DOHH2 (cell line): ENCODE data around the gene CSMD2.

Experiments used
- H3F3A ChIP-seq: fragments of 200-600 bp; sonication (generic), shearing (Covaris generic); 2 replicates; pipeline ENCODE4 v1.6.0; 2016; ENCODE audit warnings: antibody characterized with exemption, mild to moderate bottlenecking; ENCODE audit not compliant: control insufficient read depth, insufficient read depth
- H3K27ac ChIP-seq: fragments of 200-600 bp; sonication (generic); 2 replicates; pipeline ENCODE4 v1.5.1; 2014; ENCODE audit warnings: low read depth, mild to moderate bottlenecking, low read length, moderate library complexity
- H3K27me3 ChIP-seq: fragments of 200-600 bp; sonication (generic); 2 replicates; pipeline ENCODE4 v1.6.1; 2014; ENCODE audit warnings: mild to moderate bottlenecking, low read length, mixed read lengths; ENCODE audit not compliant: control insufficient read depth
- H3K36me3 ChIP-seq: fragments of 200-600 bp; sonication (generic); 2 replicates; pipeline ENCODE4 v1.6.1; 2014; ENCODE audit warnings: mild to moderate bottlenecking, low read length, moderate library complexity, mixed read lengths; ENCODE audit not compliant: control insufficient read depth
- H3K4me1 ChIP-seq: fragments of 200-600 bp; sonication (generic); 2 replicates; pipeline ENCODE4 v1.6.1; 2014; ENCODE audit warnings: mild to moderate bottlenecking, low read length, mixed read lengths; ENCODE audit not compliant: control insufficient read depth
- H3K4me2 ChIP-seq: fragments of 200-600 bp; sonication (generic); 2 replicates; pipeline ENCODE4 v1.6.0; 2014; ENCODE audit warnings: mild to moderate bottlenecking, low read length, moderate library complexity
- H3K4me3 ChIP-seq: fragments of 200-600 bp; sonication (generic); 2 replicates; pipeline ENCODE4 v1.5.1; 2014; ENCODE audit warnings: mild to moderate bottlenecking, low read length, mixed read lengths
- H3K79me2 ChIP-seq: fragments of 200-600 bp; sonication (generic); 2 replicates; pipeline ENCODE4 v1.6.1; 2014; ENCODE audit warnings: mild to moderate bottlenecking, low read length, mixed read lengths; ENCODE audit not compliant: control insufficient read depth
- H3K9me2 ChIP-seq: fragments of 200-600 bp; sonication (generic); replicated peaks from 2 replicates; pipeline ENCODE4 v1.6.1; 2014; ENCODE audit warnings: mild to moderate bottlenecking, low read length, mixed read lengths; ENCODE audit not compliant: control insufficient read depth
- H3K9me3 ChIP-seq: fragments of 200-600 bp; sonication (generic); 2 replicates; pipeline ENCODE4 v1.6.1; 2014; ENCODE audit warnings: antibody characterized with exemption, low read length, mixed read lengths; ENCODE audit not compliant: control insufficient read depth, insufficient read depth
- H4K20me1 ChIP-seq: fragments of 200-600 bp; sonication (generic); 2 replicates; pipeline ENCODE4 v1.6.0; 2014; ENCODE audit warnings: low read depth, mild to moderate bottlenecking, antibody characterized with exemption, low read length, moderate library complexity; ENCODE audit not compliant: control insufficient read depth, insufficient read depth
- EZH2phosphoT487 ChIP-seq: fragments of 200-600 bp; sonication (generic); IDR thresholded peaks from 2 replicates; pipeline ENCODE4 v1.6.1; 2017; ENCODE audit warnings: borderline replicate concordance, mild to moderate bottlenecking, antibody characterized with exemption, low read length, moderate library complexity, mixed read lengths
- TF ChIP-seq, protein P1 (sequence below): fragments of 200-600 bp; sonication (generic); IDR thresholded peaks from one replicate; pipeline ENCODE4 v1.5.1; 2014; ENCODE audit warnings: antibody characterized with exemption, mild to moderate bottlenecking, low read depth, low read length; ENCODE audit not compliant: poor library complexity, severe bottlenecking

Gene CSMD2

DNA sequence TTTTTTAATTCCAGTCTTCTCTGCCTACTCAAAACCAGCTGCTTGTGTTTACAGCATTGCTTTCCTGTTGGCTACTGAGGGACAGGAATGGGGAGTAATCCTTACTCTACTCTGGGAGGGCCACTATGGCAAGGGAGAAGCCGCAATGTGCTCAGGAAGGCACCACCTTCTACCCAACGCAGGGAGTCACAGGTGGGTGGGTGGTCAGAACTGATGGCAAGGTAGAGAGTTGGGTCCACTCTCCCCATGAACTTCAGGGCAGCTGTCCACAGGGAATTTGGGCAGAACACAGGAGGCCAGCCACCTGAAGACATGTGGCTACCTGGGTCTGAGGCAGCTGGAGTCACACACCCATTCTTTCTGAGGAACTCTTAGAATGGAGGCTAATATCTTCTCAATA is 341.6 kb downstream of the CSMD2 start:
- H3K27ac ChIP-seq: no peak overlapping the region
- no peaks in the 10 kb centered on the region for H3K4me1 ChIP-seq
- no peak overlapping the region for H3K4me3 ChIP-seq
- no peaks in the 10 kb centered on the region; the same call in 1 of the 2 replicates for H3K9me3 ChIP-seq
- TF ChIP-seq, protein P1, sequence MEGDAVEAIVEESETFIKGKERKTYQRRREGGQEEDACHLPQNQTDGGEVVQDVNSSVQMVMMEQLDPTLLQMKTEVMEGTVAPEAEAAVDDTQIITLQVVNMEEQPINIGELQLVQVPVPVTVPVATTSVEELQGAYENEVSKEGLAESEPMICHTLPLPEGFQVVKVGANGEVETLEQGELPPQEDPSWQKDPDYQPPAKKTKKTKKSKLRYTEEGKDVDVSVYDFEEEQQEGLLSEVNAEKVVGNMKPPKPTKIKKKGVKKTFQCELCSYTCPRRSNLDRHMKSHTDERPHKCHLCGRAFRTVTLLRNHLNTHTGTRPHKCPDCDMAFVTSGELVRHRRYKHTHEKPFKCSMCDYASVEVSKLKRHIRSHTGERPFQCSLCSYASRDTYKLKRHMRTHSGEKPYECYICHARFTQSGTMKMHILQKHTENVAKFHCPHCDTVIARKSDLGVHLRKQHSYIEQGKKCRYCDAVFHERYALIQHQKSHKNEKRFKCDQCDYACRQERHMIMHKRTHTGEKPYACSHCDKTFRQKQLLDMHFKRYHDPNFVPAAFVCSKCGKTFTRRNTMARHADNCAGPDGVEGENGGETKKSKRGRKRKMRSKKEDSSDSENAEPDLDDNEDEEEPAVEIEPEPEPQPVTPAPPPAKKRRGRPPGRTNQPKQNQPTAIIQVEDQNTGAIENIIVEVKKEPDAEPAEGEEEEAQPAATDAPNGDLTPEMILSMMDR: no peak
- no peak for TF ChIP-seq EZH2phosphoT487
- H3K9me2 ChIP-seq: no peaks in the 10 kb centered on the region
- H3K79me2 ChIP-seq: no peaks in the 10 kb centered on the region
- no peak overlapping the region for H3K4me2 ChIP-seq
- no peaks in the 10 kb centered on the region for H3F3A ChIP-seq
- H3K27me3 ChIP-seq: no peaks in the 10 kb centered on the region
- H4K20me1 ChIP-seq: no peaks in the 10 kb centered on the region
- no peaks in the 10 kb centered on the region for H3K36me3 ChIP-seq

DNA sequence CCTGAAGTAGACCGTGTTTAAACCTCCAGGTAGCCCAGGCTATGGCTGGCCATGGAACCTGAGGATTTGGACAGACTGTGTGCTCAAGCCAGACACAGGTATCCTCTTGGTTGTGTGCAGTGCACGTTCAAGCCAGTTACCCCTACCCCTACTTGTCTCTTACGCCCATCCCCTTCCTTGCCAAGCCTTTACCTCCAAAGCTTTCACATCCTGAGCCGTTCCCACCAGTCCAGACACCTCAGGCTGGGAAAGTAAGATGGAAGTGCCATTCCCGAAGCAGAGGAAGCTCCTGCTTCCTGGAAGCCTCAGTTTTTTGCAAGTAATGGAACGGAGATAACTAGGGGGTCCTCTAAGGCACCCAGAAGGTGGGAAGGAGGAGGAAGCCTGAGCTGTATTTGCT is 342.6 kb downstream of the CSMD2 start:
- no peaks in the 10 kb centered on the region for H3K36me3 ChIP-seq
- no peak overlapping the region for H3K4me3 ChIP-seq
- no peaks in the 10 kb centered on the region for H3K9me3 ChIP-seq
- H3F3A ChIP-seq: no peaks in the 10 kb centered on the region
- H3K27me3 ChIP-seq: no peaks in the 10 kb centered on the region
- TF ChIP-seq, protein P1: no peak
- TF ChIP-seq EZH2phosphoT487: no peak
- no peaks in the 10 kb centered on the region for H3K4me1 ChIP-seq
- no peak overlapping the region for H3K4me2 ChIP-seq
- no peaks in the 10 kb centered on the region for H3K79me2 ChIP-seq
- no peak overlapping the region for H3K27ac ChIP-seq
- H3K9me2 ChIP-seq: no peaks in the 10 kb centered on the region
- no peaks in the 10 kb centered on the region for H4K20me1 ChIP-seq

DNA sequence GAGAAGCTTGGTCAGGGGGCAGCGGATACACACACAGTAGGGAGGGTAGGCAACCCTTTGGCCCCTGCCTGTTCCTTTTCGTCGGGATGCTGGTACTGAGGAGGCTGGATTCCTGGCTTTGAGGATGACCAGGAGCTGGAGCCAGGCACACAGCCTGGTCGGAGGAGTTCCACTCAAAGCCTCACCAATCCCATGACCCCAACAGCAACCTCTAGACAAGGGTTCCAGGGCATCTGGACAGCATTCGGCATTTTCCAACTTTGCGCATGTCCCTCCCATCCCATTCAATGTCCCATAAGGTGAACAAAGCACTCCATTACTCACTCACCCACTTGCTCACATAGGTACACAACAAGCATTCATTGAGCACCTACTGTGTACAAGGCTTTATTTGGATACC is 343.7 kb downstream of the CSMD2 start:
- H3K4me1 ChIP-seq: no peaks in the 10 kb centered on the region
- no peak overlapping the region for H3K4me2 ChIP-seq
- H4K20me1 ChIP-seq: no peaks in the 10 kb centered on the region
- H3K79me2 ChIP-seq: no peaks in the 10 kb centered on the region
- H3K9me3 ChIP-seq: no peaks in the 10 kb centered on the region
- no peak overlapping the region for H3K27ac ChIP-seq
- no peaks in the 10 kb centered on the region for H3K9me2 ChIP-seq
- H3K4me3 ChIP-seq: no peak overlapping the region
- no peaks in the 10 kb centered on the region for H3K27me3 ChIP-seq
- no peaks in the 10 kb centered on the region for H3F3A ChIP-seq
- no peaks in the 10 kb centered on the region for H3K36me3 ChIP-seq
- TF ChIP-seq EZH2phosphoT487: no peak
- TF ChIP-seq, protein P1: no peak

DNA sequence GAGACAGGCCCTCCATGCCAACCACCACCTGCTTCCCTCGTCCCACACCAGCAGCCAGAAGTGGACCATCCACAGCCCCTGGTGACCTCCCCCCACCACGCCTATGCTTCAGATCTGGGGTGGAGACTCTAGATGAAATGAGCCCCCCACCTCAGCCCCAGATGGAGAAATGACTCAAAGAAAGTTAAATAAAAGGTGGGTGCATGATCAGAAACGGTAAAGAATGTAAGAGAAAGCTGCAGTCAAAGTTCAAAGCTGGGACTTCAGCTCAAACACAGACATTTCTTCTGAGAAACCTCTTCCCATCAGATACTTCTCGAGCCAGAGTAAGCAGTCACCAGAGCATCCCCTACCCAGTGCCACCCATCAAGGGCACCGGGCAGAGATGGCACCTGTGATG is 344.2 kb downstream of the CSMD2 start:
- no peaks in the 10 kb centered on the region for H3K9me2 ChIP-seq
- no peaks in the 10 kb centered on the region for H3K9me3 ChIP-seq
- H3K36me3 ChIP-seq: no peaks in the 10 kb centered on the region
- no peaks in the 10 kb centered on the region for H3F3A ChIP-seq
- no peaks in the 10 kb centered on the region for H3K79me2 ChIP-seq
- H3K27ac ChIP-seq: no peak overlapping the region
- no peaks in the 10 kb centered on the region for H3K4me1 ChIP-seq
- no peaks in the 10 kb centered on the region for H4K20me1 ChIP-seq
- H3K27me3 ChIP-seq: no peaks in the 10 kb centered on the region
- TF ChIP-seq, protein P1: no peak
- TF ChIP-seq EZH2phosphoT487: no peak
- no peak overlapping the region for H3K4me2 ChIP-seq
- no peak overlapping the region for H3K4me3 ChIP-seq
